HepG2 (cell line): ENCODE data around the gene GPR162. TPM values are rescaled to one million over a fixed set of nuclear protein-coding genes. Genes with fewer than 3 reads are reported as not detected.
A peak's percentile ranks its signal among the peaks of the same experiment; 100 is the strongest.

Source experiments
- FOXJ3 ChIP-seq: sonication (generic); formaldehyde crosslinking; IDR thresholded peaks from 2 replicates; pipeline ENCODE4 v1.4.0; 2020; ENCODE audit warnings: missing genetic modification reagents, mild to moderate bottlenecking, borderline replicate concordance
- GTF3A ChIP-seq: sonication (generic); formaldehyde crosslinking; conservative IDR thresholded peaks from 2 replicates; pipeline ENCODE4 v1.4.0; 2020; ENCODE audit warnings: mild to moderate bottlenecking, missing genetic modification reagents
- KMT2A ChIP-seq: sonication (generic); formaldehyde crosslinking; IDR thresholded peaks from 2 replicates; pipeline ENCODE4 v1.4.0; 2020; ENCODE audit warnings: missing genetic modification reagents
- RBM22 ChIP-seq: fragments of 200-400 bp; formaldehyde crosslinking; optimal IDR thresholded peaks from 2 replicates; pipeline ENCODE3; 2017; ENCODE audit warnings: mild to moderate bottlenecking, low read length, moderate library complexity
- SMAD1 ChIP-seq: sonication (generic); formaldehyde crosslinking; IDR thresholded peaks from 2 replicates; pipeline ENCODE4 v1.4.0; 2020; ENCODE audit warnings: missing genetic modification reagents, low read depth, mild to moderate bottlenecking, borderline replicate concordance
- TSC22D2 ChIP-seq: sonication (generic); formaldehyde crosslinking; IDR thresholded peaks from 2 replicates; pipeline ENCODE4 v1.5.1; 2020; ENCODE audit warnings: missing genetic modification reagents, mild to moderate bottlenecking, borderline replicate concordance
- ZFP1 ChIP-seq: IDR thresholded peaks from 2 replicates; pipeline ENCODE4 v1.6.1; 2016
- ZFP36 ChIP-seq: fragments of 150-350 bp; IDR thresholded peaks from 2 replicates; pipeline ENCODE4 v1.6.1; 2018; ENCODE audit warnings: borderline replicate concordance, low read length, low read depth; ENCODE audit not compliant: partially characterized antibody
- ZNF44 ChIP-seq: sonication (generic); formaldehyde crosslinking; IDR thresholded peaks from 2 replicates; pipeline ENCODE4 v1.5.1; 2020; ENCODE audit warnings: mild to moderate bottlenecking, missing genetic modification reagents
- ZNF550 ChIP-seq: sonication (generic); formaldehyde crosslinking; IDR thresholded peaks from 2 replicates; pipeline ENCODE4 v1.4.0; 2020; ENCODE audit warnings: mild to moderate bottlenecking, missing genetic modification reagents, borderline replicate concordance
- ZNF747 ChIP-seq: sonication (generic); formaldehyde crosslinking; IDR thresholded peaks from 2 replicates; pipeline ENCODE4 v1.8.1; 2023; ENCODE audit warnings: missing genetic modification reagents, mild to moderate bottlenecking, borderline replicate concordance
- ZSCAN12 ChIP-seq: sonication (generic); formaldehyde crosslinking; IDR thresholded peaks from 2 replicates; pipeline ENCODE4 v1.9.0; 2021; ENCODE audit warnings: mild to moderate bottlenecking, missing genetic modification reagents
- polyA plus RNA-seq, 8 experiments: library from polyadenylated mRNA; depleted of rRNA in 3 of 8; stranded (reverse) in 7 of 8; unstranded in 1 of 8; fragments of >200 nt; fragmentation: Illumina TruSeq in 4 of 8; extraction: Trizol in 4 of 8; gene quantifications; 2 replicates each; pipeline versions ENCODE4 v1.2.1 to v1.2.3, GENCODE V29; 2011 to 2016; ENCODE audit warnings: low read depth in 4 of 8, missing spikeins in 1 of 8, mixed read lengths in 1 of 8; ENCODE audit not compliant: insufficient read depth in 1 of 8
- total RNA-seq, 5 experiments: library from RNA; depleted of rRNA; stranded (reverse); fragments of >200 nt; fragmentation: Illumina TruSeq; extraction: Trizol; gene quantifications; 2 replicates each; pipeline ENCODE4 v1.2.3, GENCODE V29; 2016; ENCODE audit warnings: low read depth in 1 of 5
- TF ChIP-seq, protein P1 (sequence below): sonication (generic); formaldehyde crosslinking; IDR thresholded peaks from 2 replicates; pipeline ENCODE4 v1.4.0; 2020; ENCODE audit warnings: mild to moderate bottlenecking, missing genetic modification reagents
- TF ChIP-seq, protein P2 (sequence below): fragments of 450-650 bp; IDR thresholded peaks from 2 replicates; pipeline ENCODE4 v1.6.1; 2016
- TF ChIP-seq, protein P3 (sequence below): sonication (generic); formaldehyde crosslinking; IDR thresholded peaks from 2 replicates; pipeline ENCODE4 v1.5.1; 2020; ENCODE audit warnings: missing genetic modification reagents, mild to moderate bottlenecking, borderline replicate concordance
- TF ChIP-seq, protein P4 (sequence below): sonication (generic); formaldehyde crosslinking; conservative IDR thresholded peaks from 2 replicates; pipeline ENCODE4 v1.8.1; 2023; ENCODE audit warnings: missing genetic modification reagents
- TF ChIP-seq, protein P5 (sequence below): IDR thresholded peaks from 2 replicates; pipeline ENCODE4 v1.6.1; 2016; ENCODE audit warnings: low read depth, borderline replicate concordance
- TF ChIP-seq, protein P6 (sequence below): sonication (generic); formaldehyde crosslinking; IDR thresholded peaks from 2 replicates; pipeline ENCODE4 v1.9.0; 2021; ENCODE audit warnings: missing genetic modification reagents, mild to moderate bottlenecking, borderline replicate concordance

The GPR162 gene
- total and polyA plus RNA-seq, 2 of the 13 experiments (the other 11 are each of a cell fraction or from before 2014, with no cell fraction given), result 0.08 TPM; not detected in 1

DNA sequence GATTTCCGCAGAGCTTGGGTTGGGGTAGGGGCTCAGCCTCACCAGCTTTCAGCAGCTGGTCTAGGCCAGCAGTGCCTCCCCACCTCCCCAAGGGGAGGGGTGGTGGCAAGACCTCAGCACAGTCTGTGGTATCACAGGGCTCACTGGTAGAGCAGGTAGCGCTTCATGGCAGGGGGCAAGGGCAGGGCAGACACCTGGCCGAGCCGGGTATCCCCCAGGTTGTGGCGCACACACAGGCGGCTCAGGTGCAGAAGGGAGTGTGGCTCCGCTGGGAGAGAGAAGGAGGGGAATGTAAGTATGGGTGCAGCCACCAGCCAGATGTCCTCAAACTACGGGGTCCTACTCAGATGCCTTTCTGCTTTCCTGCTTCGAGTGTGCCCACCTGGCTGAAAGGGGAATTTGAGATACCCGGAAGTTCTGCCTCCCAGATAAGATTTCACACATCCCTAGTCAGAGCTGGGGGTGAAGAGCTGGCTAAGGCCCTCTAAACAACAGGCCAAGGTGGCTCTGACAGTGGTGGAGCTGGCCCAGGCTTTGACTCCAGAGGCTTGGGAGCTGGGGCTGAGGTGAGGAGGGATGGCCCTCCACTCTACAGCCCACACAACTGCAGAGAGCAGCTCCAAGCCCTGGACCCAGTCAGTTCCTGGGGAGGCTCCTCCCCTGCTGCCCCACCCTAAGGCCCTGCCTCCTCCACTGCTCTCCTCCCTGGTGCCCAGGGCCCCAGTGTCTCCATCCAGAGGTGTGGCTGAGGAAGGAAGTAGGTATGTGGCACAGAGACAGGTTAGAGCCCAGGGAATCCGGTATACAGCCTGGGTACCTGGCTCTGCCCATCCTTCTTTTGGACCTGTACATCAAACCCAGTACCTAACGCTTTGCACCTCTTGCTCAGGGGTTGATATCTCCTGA, 49.7 kb downstream of the GPR162 start (continued):
- TF ChIP-seq, protein P1, sequence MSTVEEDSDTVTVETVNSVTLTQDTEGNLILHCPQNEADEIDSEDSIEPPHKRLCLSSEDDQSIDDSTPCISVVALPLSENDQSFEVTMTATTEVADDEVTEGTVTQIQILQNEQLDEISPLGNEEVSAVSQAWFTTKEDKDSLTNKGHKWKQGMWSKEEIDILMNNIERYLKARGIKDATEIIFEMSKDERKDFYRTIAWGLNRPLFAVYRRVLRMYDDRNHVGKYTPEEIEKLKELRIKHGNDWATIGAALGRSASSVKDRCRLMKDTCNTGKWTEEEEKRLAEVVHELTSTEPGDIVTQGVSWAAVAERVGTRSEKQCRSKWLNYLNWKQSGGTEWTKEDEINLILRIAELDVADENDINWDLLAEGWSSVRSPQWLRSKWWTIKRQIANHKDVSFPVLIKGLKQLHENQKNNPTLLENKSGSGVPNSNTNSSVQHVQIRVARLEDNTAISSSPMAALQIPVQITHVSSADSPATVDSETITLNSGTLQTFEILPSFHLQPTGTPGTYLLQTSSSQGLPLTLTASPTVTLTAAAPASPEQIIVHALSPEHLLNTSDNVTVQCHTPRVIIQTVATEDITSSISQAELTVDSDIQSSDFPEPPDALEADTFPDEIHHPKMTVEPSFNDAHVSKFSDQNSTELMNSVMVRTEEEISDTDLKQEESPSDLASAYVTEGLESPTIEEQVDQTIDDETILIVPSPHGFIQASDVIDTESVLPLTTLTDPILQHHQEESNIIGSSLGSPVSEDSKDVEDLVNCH, result no peak
- TF ChIP-seq, protein P2, sequence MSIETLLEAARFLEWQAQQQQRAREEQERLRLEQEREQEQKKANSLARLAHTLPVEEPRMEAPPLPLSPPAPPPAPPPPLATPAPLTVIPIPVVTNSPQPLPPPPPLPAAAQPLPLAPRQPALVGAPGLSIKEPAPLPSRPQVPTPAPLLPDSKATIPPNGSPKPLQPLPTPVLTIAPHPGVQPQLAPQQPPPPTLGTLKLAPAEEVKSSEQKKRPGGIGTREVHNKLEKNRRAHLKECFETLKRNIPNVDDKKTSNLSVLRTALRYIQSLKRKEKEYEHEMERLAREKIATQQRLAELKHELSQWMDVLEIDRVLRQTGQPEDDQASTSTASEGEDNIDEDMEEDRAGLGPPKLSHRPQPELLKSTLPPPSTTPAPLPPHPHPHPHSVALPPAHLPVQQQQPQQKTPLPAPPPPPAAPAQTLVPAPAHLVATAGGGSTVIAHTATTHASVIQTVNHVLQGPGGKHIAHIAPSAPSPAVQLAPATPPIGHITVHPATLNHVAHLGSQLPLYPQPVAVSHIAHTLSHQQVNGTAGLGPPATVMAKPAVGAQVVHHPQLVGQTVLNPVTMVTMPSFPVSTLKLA, result no peak
- TF ChIP-seq KMT2A (CRISPR knock-in tag), result no peak
- TF ChIP-seq, protein P3, sequence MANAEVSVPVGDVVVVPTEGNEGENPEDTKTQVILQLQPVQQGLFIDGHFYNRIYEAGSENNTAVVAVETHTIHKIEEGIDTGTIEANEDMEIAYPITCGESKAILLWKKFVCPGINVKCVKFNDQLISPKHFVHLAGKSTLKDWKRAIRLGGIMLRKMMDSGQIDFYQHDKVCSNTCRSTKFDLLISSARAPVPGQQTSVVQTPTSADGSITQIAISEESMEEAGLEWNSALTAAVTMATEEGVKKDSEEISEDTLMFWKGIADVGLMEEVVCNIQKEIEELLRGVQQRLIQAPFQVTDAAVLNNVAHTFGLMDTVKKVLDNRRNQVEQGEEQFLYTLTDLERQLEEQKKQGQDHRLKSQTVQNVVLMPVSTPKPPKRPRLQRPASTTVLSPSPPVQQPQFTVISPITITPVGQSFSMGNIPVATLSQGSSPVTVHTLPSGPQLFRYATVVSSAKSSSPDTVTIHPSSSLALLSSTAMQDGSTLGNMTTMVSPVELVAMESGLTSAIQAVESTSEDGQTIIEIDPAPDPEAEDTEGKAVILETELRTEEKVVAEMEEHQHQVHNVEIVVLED (CRISPR knock-in tag), result no peak
- TF ChIP-seq, protein P4, sequence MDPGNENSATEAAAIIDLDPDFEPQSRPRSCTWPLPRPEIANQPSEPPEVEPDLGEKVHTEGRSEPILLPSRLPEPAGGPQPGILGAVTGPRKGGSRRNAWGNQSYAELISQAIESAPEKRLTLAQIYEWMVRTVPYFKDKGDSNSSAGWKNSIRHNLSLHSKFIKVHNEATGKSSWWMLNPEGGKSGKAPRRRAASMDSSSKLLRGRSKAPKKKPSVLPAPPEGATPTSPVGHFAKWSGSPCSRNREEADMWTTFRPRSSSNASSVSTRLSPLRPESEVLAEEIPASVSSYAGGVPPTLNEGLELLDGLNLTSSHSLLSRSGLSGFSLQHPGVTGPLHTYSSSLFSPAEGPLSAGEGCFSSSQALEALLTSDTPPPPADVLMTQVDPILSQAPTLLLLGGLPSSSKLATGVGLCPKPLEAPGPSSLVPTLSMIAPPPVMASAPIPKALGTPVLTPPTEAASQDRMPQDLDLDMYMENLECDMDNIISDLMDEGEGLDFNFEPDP (CRISPR knock-in tag), result no peak
- TF ChIP-seq ZFP1 (CRISPR knock-in tag), result no peak
- TF ChIP-seq GTF3A (CRISPR knock-in tag), result no peak
- TF ChIP-seq ZSCAN12 (CRISPR knock-in tag), result no peak
- no peak for TF ChIP-seq ZFP36
- no peak for TF ChIP-seq SMAD1 (CRISPR knock-in tag)
- no peak for TF ChIP-seq TSC22D2 (CRISPR knock-in tag)
- TF ChIP-seq, protein P5, sequence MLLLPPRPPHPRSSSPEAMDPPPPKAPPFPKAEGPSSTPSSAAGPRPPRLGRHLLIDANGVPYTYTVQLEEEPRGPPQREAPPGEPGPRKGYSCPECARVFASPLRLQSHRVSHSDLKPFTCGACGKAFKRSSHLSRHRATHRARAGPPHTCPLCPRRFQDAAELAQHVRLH (CRISPR knock-in tag), result no peak
- TF ChIP-seq ZNF747 (CRISPR knock-in tag), result no peak
- peak; percentile 30 for TF ChIP-seq RBM22
- no peak for TF ChIP-seq ZNF550
- TF ChIP-seq, protein P6, sequence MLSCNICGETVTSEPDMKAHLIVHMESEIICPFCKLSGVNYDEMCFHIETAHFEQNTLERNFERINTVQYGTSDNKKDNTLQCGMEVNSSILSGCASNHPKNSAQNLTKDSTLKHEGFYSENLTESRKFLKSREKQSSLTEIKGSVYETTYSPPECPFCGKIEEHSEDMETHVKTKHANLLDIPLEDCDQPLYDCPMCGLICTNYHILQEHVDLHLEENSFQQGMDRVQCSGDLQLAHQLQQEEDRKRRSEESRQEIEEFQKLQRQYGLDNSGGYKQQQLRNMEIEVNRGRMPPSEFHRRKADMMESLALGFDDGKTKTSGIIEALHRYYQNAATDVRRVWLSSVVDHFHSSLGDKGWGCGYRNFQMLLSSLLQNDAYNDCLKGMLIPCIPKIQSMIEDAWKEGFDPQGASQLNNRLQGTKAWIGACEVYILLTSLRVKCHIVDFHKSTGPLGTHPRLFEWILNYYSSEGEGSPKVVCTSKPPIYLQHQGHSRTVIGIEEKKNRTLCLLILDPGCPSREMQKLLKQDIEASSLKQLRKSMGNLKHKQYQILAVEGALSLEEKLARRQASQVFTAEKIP (CRISPR knock-in tag), result no peak
- TF ChIP-seq ZNF44 (CRISPR knock-in tag), result no peak
- no peak for TF ChIP-seq FOXJ3
